Cardiac fibroblast (primary cell): Measurements from ENCODE around the gene ANKRD34A.

Source experiments
- DNase-seq, 2 donors: peaks; one replicate each; pipeline versions ENCODE4 v3.0.0 to v3.0.0-alpha.2; 2010; ENCODE audit warnings: low read depth in 2 of 2
- H3K4me3 ChIP-seq, 2 donors: replicated peaks in 1 of 2; 1 replicate in 1 of 2; 2 replicates in 1 of 2; pipeline ENCODE4 v1.5.1; 2011; ENCODE audit warnings: low read depth in 2 of 2, low read length in 2 of 2, mild to moderate bottlenecking in 2 of 2, moderate library complexity in 1 of 2
- CTCF ChIP-seq: IDR thresholded peaks from one replicate; pipeline ENCODE4 v1.5.1; 2011; ENCODE audit warnings: low read depth, mild to moderate bottlenecking, low read length, inconsistent platforms

Gene ANKRD34A

GRCh38 chr1:145999321-146000024, 35.1 kb upstream of the ANKRD34A start:
- no peak for TF ChIP-seq CTCF
- peak in 1 of 2 donors; percentile 63 for DNase-seq
- no peak overlapping the region for H3K4me3 ChIP-seq

- peak overlapping the region in 1 of 2 donors; percentile 82 for H3K4me3 ChIP-seq
- no peak for DNase-seq
- no peak for TF ChIP-seq CTCF
Observed at GRCh38 chr1:145997718-145998023, 33.3 kb upstream of the ANKRD34A start.

- TF ChIP-seq CTCF: no peak
- peak overlapping the region; percentile 77 to 82 for H3K4me3 ChIP-seq
- peak in 1 of 2 donors; percentile 46 for DNase-seq
Observed at GRCh38 chr1:145997016-145997717, 32.8 kb upstream of the ANKRD34A start.

GRCh38 chr1:145996433-145997015, 32.1 kb upstream of the ANKRD34A start, which contains the start of gene TXNIP:
TXNIP (minus strand) TSS chr1:145996579; CDS start chr1:145996266, 313 bp downstream.
- DNase-seq: peak; percentile 98 to 99
- TF ChIP-seq CTCF: no peak
- peak within 1 kb of the TSS; percentile 77 to 82 for H3K4me3 ChIP-seq

DNA sequence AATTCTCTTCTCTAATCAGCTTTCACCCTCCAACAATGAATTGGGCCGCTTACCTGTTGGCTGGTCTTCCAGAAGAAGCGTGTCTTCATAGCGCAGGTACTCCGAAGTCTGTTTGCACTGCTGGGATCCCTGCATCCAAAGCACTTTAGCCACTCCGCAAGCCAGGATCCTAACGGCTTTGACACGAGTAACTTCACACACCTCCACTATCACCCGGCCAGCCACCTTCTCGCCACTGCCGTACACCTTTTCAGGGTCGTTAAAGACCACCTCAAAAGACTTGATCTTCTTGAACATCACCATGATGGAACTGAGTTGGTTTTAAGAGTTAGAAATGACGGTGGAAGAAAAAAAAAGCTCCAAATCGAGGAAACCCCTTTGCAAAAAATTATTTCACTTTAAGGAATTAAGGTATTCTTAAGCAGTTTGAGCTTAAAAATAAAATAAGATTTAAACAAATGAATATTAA, 31.6 kb upstream of the ANKRD34A start:
- peak overlapping the region; percentile 77 to 82 for H3K4me3 ChIP-seq
- no peak for DNase-seq
- no peak for TF ChIP-seq CTCF

DNA sequence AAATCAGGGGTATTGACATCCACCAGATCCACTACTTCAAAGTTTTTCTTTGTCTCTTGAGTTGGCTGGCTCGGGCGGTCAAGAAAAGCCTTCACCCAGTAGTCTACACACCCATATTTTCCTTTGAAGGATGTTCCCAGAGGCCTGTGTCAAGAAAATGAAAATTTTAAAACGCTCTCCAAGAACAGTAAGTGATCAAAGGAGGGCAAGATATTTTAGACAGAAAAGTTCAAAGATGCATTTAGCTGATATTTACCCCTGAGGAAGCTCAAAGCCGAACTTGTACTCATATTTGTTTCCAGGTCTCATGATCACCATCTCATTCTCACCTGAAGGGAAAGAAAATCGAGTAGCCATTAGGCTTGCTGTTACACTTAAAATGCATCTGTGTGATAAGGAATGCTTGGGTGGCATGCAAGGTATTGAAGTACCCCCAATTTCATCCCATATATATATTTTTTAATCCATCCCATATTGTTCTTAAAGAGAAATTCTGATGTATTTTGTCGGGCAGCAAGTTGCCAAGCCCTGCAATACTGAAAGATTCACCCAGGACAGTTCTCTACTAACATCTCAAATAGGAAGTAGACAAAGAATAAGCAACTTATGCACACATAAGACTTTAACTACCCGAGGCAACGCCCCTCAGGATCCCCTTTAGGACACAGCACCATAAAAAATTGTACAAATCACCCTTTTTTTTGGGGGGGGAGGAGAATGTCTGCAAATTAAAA, 30.9 kb upstream of the ANKRD34A start:
- no peak for TF ChIP-seq CTCF
- H3K4me3 ChIP-seq: peak overlapping the region; percentile 77 to 82
- no peak for DNase-seq
